Islet precursor cell (in vitro differentiated cells): ENCODE data around the gene ECHDC1.
"Not testable (repeated sequence)": the region's sequence is repeated elsewhere in the genome, so short reads cannot be mapped to it uniquely, and the experiment has no call there.

Source experiments
- DNase-seq: peaks from one replicate; pipeline ENCODE4 v3.0.0-alpha.2; 2018

ECHDC1 gene, protein sequence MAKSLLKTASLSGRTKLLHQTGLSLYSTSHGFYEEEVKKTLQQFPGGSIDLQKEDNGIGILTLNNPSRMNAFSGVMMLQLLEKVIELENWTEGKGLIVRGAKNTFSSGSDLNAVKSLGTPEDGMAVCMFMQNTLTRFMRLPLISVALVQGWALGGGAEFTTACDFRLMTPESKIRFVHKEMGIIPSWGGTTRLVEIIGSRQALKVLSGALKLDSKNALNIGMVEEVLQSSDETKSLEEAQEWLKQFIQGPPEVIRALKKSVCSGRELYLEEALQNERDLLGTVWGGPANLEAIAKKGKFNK

DNA sequence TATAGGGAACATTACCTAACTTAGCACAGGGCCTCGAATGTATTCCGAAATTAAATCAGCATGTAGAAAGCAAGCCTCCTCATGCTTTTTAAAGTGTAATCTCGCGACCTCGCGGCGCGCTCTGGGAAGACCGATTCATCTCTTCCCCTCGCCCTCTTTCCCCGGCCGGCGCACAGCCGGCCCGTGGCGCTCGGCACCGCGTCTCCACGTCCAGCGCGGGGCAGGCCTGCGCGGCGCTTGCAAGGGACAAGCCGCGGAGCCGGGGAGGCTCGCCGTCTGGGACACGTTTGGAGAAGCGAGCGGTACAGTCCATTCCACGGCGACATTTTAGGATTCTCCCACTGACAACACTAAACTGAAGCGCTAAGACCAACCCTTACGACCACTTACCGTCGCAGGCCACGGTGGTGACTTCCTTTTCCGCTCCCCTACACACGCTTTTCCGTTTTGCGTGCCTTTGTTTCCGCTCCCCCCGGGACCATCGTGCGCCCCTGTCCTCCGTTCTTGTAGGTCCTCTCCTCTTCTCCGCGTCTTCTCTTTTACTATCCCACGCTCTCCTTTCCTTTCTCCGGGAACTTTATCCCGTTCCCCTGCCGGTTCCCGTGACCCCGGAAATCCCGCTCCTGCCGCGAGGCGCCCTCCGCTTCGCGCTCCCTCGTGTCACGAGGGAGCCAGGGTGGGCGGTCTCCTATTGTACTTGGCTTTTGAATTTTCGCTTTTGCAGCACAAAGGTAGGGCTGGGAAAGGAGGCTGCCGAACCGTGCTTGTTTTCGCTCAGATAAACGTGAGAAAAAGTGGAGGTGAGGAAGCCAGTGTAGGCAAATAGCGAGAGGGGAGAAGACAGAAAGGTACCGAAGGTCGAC lies at the start of gene ECHDC1:
Gene ECHDC1, minus strand, starts transcription at position 664 of the 863 bp plus-strand sequence. CDS start 12,581 bp downstream, outside the sequence.
- DNase-seq = peak; percentile 82

GRCh38 chr6:127392301-127392700 lies 48.9 kb upstream of the ECHDC1 start:
- DNase-seq = no peak

- DNase-seq = peak; percentile 77
Observed at GRCh38 chr6:127391094-127391953, 47.9 kb upstream of the ECHDC1 start.

DNA sequence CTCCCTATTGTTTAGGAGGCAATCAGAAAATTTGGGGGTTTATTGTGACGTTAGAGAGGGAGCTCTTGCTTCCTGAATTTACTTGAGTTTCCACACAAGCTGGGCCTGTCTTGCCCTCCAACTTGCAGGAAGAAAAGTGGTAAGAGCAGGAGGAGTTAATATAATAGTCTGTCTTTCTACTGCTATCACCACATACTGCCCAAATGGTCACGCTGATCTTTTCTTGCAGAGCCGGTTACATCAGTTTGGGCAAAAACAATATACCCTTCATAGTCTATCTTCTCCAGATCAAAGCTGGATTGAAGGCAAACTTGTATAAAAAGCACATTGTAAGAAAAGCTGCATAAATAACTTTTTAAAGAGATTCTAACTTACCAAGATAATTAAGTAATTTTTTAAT lies 46.3 kb upstream of the ECHDC1 start:
- DNase-seq = no peak

GRCh38 chr6:127385668-127386430 lies 42.4 kb upstream of the ECHDC1 start:
- DNase-seq = no peak

GRCh38 chr6:127384848-127385247 lies 41.4 kb upstream of the ECHDC1 start:
- not testable (repeated sequence) for DNase-seq

DNA sequence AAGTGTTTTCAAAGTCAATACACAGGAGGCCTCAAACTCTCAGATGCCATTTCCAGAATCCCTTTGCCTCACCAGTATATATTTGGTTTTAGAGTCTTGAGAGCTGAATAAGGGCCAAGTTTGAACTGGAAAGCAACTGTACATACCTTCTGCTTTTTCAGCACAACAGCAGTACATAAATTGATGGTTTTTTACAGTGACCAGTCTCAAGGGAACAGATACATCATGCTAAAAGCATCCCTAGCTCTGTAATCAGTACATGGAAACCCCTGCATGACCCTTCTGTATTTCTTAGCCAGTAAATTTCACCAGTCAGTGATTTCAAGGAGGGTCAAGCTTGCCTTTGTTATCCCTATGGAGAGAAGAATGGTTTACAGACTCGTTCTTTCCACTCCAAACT lies 40.6 kb upstream of the ECHDC1 start:
- no peak for DNase-seq

DNA sequence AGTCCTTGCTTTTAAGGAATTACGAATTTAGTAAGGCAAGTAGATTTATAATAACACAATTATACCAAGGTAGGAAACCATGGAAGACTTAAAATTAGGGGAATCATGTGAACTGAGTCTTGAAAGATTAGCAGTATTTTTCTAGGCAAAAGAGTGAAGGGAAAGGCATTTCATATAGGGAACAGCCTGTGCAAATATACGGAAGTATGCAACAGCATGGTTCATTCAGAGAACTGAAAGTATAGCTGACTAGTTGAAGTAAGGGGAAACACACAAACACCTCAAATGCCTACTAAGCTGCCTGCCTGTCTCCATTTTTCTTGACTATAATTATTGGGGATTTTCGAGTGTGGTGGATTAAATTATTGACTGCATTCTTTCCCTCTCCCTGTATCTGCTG lies 39.0 kb upstream of the ECHDC1 start:
- no peak for DNase-seq

DNA sequence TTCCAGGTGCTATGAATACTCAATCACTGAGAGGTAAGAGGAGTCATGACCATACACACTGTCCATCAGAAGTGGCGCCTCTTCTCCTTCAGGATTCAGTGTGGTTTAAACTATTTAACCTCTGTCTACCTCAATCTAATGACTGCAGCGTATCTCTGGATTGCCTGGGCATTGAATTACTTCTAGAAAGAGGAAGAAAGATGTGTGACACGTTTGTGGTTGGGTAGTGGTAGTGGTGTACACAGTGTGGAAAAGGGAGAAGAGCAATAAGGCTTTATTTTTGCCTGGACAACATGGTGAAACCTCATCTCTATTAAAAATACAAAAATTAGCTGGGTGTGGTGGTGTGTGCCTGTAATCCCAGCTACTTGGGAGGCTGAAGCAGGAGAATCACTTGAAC lies 38.0 kb upstream of the ECHDC1 start:
- DNase-seq = no peak

- DNase-seq = no peak
Observed at GRCh38 chr6:127376685-127377084, 33.3 kb upstream of the ECHDC1 start.

GRCh38 chr6:127367023-127367375 lies 23.6 kb upstream of the ECHDC1 start:
- no peak for DNase-seq

DNA sequence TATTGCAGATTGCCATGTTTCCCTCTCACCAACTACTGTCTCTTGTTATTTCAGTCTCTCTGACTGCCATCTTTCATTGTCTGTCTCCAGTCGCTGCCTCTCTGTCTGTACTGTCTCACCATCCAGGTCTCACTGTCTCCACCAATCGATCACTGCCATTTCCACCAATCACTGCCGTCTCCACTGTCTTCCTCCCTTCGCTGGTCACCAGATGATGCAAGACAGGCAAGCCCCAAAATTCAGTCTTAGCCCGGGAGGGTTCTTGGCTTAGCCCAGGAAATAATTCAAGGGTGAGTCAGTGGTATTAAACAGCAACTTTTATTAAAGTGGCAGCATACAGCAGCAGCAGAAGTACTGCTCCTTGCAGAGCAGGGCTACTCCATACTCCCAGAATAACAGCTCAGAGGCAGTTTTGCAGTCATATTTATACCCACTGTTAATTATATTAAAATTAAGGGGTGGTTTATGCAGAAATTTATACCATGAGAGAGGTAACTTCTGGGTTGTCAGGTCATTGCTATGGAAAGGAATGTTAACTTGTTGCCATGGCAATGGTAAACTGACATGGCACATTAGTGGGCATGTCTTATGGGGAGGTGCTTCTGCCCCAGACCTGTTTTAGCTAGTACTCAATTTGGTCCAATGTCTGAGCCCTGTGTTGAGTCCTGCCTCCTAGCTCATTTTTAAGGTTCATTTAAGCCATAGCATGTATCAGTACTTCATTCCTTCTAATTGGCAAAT lies 23.0 kb upstream of the ECHDC1 start:
- DNase-seq = peak; percentile 74

DNA sequence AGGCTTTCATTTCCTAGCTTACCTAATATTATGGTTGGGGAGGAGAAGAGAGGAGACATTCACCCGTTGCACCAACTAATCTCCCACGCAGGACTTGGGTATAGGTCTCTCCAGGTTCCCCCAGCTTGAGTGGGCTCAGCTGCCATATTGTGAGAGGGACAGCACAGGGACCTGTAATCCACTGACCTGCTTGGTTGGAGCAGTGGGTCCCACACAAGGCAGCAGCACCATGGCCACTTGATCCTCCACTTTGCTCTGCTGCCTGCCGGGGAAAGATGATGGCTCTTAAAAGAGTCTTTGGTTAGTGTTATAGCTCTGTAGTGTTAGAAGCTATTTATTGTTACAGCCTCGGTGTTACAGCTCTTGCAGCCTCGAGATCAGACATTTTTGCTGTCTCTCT lies 22.5 kb upstream of the ECHDC1 start:
- DNase-seq = no peak

DNA sequence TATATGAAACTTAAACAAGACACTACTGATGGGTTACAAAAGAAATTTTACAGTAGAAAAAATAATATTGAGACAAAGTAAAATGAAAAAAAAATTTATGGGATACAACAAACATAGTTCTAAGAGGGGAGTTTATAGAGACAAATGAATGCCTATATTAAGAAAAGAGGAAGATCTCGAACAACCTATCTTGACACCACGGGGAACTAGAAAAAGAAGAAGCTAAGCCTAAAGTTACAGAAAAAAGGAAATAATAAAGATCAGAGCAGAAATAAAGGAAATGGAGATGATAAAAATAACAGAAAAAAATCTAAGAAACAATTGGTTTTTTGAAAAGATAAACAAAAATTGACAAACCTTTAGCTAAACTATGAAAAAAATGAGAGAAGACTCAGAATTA lies 9.1 kb upstream of the ECHDC1 start:
- no peak for DNase-seq

- no peak for DNase-seq
Observed at GRCh38 chr6:127349980-127350379, 6.6 kb upstream of the ECHDC1 start.

DNA sequence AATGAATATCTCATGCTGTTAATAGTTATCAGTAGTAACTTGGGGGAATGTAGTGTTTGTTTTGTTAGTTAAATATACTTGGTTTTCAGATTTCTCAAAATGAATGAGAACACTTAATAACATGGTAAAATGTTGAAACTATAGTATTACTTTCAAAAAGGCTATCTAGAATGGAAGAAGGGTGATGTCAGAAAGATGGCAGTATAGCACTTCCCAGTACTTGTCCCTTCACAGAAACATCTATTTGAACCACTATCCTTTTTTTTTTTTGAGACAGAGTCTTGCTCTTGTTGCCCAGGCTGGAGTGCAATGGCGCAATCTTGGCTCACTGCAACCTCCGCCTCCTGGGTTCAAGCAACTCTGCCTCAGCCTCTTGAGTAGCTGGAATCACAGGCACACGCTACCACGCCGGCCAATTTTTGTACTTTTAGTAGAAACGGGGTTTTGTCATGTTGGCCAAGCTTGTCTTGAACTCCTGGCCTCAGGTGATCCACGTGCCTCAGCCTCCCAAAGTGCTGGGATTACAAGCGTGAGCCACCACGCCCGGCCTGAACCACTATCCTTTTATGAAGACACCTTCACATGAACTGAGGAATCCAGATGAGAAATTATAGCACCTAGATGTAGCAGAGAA lies 4.7 kb upstream of the ECHDC1 start:
- DNase-seq = no peak

- DNase-seq = no peak
Observed at GRCh38 chr6:127347178-127347577, 3.8 kb upstream of the ECHDC1 start.

- no peak for DNase-seq
Observed at GRCh38 chr6:127345521-127345920, 2.1 kb upstream of the ECHDC1 start.

DNA sequence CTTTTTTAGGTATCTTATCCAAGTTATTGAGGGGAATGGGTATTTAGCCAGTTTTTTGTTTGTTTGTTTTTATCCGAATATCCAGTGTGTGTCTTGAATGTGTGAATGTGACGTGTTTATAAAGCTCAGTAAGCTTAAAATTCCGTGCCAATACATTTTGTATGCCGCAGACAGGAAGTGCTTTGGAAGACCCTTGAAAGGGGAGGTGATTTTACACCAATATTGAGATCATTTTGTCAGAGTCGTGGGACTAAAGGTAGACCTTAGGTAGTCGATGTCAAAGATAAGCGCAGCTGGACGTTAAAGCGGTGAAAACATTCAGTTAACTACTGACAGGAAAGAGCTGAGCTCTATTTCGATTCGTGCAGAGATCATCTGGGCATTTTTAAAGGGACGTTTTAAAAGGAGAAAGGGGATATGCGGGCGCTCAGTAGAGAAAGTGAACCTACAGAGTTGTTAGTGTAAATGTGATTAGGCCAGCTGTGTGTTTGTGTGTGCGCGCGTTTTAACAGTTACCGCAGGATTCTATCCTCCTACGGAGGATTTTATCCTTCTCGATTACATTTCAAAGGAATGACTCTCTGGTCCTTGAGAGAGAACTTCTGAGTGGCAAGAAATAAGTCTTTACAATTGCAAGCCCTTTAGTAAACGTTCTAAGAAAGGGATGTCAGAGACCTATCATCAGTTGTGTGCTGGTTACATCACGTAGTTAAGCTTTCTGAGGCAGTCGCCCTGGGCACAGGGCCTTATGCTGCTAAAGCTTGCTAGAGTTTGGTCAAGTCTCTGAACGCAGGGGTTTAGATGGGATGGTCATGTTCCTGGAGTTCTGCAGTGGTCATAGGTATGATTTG lies 625 bp upstream of the ECHDC1 start:
- DNase-seq = no peak

DNA sequence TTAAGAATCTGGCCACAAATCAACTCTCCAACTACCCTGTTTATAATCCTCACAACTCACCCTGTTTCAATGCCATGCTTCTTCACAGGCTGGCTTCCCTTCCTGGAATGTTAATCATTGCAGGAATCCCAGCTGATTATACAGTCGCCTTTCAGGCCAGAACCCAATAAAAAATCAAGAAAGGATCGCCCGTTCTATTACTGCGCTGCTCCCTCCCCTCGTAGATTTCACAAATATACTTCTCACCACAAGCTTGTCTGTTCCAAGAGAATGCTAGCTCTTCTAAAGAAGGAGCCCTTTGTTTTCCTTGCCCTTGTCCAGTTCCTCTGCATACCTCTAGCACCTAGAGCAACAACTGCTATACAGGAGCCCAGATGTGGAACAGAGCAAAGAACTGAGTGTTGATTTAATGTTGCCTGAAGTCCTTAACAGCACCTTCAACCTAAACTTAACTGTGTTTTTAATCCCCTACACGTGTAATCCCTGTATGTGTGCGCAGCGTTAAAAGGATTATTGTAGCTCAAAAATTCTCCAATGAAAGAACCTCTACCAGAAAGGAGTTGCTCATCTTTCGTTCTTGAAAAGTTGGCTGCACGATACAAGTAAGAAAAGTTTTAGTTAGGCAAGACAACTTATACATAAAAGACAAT lies 988 bp downstream of the ECHDC1 start:
- peak; percentile 87 for DNase-seq
